ENCODE data around the gene KRT78.

- no peak for TF ChIP-seq CTCF (conservative IDR thresholded peaks at IDR 0.05; ENCODE audit: low read depth, low read length)
- no peak for TF ChIP-seq EZH2 (IDR thresholded peaks at IDR 0.05; ENCODE audit: low read length, unreplicated experiment)
Measured at GRCh38 chr12:52861511-52861910, 12.7 kb upstream of the KRT78 start.
